GM18951 (cell line): ENCODE data around the gene TDRD12.

ENCODE experiments used
- POLR2A ChIP-seq: IDR thresholded peaks from 4 replicates; pipeline ENCODE4 v1.6.1; 2011; ENCODE audit warnings: mild to moderate bottlenecking; ENCODE audit not compliant: insufficient read length, insufficient read depth; ENCODE audit errors: extremely low read depth
- in situ Hi-C: fragments of 300-500 bp; cut with MboI; formaldehyde crosslinking; loops from one replicate; pipeline ENCODE4 v1.12.0; 2022; ENCODE audit warnings: low sequenced_read_pairs, mixed read lengths, inconsistent platforms; ENCODE audit not compliant: unreplicated experiment

The TDRD12 gene

DNA sequence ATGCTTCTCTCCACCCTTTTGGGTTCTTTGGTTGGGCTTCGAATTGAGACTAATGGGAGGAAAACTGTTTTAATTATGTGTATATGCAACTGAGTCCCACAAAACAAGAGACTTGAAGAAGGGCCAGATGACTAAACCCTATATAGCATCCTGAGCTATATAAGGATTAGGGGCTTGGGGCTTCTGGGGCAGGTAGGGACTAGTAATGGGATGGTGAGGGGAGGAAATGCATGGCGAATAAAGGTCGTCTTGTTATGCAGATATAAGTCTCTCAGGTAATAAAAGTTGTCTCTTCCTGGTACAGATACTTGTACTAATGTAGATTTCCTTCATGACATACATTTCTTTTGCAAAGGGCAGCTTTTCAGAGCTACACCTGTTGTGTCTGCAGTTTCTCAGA is 152.8 kb downstream of the TDRD12 start:
- in situ Hi-C loops = no loop called here
- no peak for TF ChIP-seq POLR2A

DNA sequence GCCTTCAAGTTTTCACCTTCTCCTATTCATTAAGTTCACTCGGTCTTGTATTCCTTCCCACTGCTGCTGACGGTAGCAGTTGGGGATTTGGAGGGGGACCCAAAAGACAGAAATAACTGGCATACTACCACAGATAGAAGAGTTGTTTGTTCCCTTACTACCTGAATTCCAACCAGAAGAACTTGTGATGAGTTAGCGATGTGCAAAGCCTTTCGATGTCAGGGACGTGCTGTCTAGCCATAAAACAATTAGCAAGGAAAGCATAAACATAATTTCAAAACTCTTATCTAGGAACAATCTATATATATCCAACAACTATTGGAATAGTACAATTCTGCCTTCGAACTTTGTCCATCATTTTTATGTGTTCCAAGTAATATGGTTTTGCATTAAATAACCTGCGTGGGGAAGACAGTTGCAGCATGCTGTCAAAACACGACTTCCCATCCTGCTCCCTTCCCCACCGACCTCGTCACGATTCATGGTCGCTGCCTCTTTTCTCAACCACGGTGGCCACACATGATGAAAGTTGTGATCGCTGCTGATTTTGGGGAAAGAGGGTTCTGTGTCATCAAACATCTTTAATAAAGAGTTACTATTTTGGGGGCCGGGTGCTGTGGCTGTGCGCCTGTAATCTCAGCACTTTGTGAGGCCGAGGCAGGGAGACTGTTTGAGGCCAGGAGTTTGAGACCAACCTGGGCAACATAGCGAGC is 153.8 kb downstream of the TDRD12 start:
- no peak for TF ChIP-seq POLR2A

DNA sequence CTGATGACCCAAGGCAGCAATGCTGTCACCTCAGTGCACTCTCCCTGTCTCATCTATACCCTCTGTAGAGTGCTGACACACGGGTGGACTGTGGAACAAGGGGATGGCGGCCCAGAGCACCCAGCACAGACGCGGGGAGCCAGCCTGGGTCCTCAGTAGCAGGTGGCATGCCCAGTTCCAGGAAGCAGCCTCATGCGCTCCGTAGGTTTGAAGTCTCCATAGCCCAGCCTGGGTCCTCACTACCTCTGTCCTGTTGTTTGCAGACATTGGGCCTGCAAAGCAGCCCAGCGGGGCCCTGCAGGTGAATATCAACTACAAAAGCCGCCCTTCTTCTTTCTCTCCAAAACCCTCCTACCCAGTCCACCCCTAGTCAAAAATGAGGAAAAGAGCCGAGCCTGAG is 155.0 kb downstream of the TDRD12 start:
- in situ Hi-C loops = no loop called here

More for the DNA sequence above, 153.8 kb downstream of the TDRD12 start:
- in situ Hi-C loops = no loop called here

DNA sequence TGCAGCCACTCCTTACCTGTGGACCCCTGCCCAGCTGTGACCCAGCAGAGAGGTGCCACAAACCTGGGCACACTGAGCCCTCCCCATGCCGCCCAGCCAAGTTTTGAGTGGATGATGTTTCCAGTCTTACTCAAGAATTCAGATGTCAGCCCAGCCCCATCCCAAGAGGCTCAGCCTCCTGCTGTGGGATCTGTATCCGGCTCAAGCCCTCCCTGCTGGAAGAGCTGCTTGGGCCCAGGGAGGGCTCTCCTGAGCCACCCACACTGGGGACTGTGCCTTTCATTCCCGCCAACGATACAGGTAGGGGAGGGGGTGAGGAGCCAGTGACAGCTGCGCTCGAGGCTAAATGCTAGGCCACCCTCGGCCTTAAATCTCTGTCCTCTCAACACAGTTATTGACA is 155.9 kb downstream of the TDRD12 start:
- in situ Hi-C loops = no loop called here
- TF ChIP-seq POLR2A = no peak

More for the DNA sequence above, 155.0 kb downstream of the TDRD12 start:
- no peak for TF ChIP-seq POLR2A

DNA sequence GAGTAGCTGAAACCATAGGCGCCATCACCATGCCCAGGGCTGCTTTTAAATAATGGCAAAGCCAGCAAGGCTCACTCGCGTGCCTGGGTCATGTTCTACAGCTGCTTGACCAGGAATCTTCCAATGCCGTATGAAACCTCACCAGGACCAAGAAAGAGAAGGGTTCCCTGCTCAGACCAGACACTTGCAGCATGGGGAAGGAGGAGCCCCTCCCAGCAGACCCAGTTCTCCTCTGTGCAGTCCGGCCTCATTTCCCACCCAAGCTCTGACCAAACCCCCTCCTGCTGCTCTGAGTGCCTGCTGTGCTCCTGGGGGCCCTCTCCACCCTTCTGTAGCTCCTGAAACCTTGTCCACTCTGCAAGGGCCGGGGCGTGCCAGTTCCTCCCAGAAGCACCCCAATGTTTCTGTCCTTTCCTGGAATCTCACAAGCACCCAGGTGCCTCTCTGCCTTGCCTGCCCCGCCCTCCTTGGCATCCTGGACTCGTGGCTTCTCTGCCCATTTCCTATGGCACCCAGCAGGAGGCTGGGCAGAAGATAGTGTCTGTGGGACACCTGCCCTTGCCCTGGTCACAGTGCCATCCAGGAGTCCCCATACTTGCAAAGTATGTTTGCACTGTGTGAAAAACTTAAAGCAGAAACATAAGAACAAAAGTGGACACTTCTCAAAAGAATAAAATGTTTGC is 156.8 kb downstream of the TDRD12 start:
- no peak for TF ChIP-seq POLR2A
- in situ Hi-C loops = no loop called here

DNA sequence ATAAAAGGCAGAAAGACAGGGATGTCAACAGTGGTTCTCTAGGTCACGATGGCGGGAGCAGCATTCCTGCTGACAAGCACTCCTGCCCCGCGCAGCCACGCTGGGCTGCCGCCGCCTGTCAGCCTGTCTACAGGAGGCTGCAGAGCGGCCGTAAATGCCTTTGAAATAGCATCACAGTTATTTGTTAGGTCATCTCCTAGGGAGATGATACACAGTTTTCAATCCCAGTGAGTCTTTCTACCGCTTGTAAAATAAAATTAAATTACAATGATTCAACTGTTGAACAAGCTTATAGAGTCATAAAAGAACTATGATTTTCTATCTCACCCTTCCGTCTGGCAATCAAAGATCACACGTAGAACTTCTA is 157.3 kb downstream of the TDRD12 start:
- in situ Hi-C loops = no loop called here
- no peak for TF ChIP-seq POLR2A
